ENCODE measurements around the gene NAV3.

The NAV3 gene

GRCh38 chr12:77818351-77818750 is 12.3 kb upstream of the NAV3 start:
- no peaks in the 10 kb centered on the region for H3K27me3 Mint-ChIP-seq (ENCODE audit: low read depth)
- no peak overlapping the region for H3K27ac Mint-ChIP-seq
- DNase-seq (ENCODE audit: low spot score): no peak
- H3K4me1 Mint-ChIP-seq (ENCODE audit: low read depth): no peaks in the 10 kb centered on the region
- H3K36me3 Mint-ChIP-seq (ENCODE audit: low read depth): no peaks in the 10 kb centered on the region
- peaks cover 4% of the 10 kb centered on the region for H3K9me3 Mint-ChIP-seq
- H3K4me3 Mint-ChIP-seq: no peak overlapping the region

- Mint-ChIP-seq H3K27me3 (ENCODE audit: low read depth) (no peaks in the 10 kb centered on the region), H3K4me1 (ENCODE audit: low read depth) (no peaks in the 10 kb centered on the region), H3K4me3 (no peak overlapping the region), H3K27ac (no peak overlapping the region), H3K9me3 (peaks cover 10% of the 10 kb centered on the region), H3K36me3 (ENCODE audit: low read depth) (no peaks in the 10 kb centered on the region)
- no peak for DNase-seq (ENCODE audit: low spot score)
These were observed 8.9 kb upstream of the NAV3 start for GRCh38 chr12:77821699-77822203.

DNA sequence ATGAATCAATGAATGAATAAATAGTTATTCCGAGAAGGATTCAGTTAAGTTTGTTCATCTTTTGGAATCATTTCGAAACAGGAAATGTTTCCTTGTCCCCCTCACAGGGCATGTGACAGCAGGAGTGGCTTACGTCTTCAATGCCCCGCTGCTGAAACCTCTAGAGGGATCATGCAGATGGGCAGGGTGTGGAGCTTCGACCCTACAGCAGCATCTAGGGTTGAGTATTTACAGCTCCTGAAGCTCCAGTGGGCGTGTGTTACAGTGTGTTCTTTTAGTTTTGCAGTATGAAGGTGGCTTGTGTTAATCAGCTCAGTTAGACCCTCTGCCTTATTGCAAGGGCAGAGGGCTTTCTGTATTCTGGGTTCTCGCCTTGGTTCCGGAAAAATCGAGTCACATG is 2.6 kb downstream of the NAV3 start:
- Mint-ChIP-seq H3K27ac (no peak overlapping the region), H3K4me3 (no peak overlapping the region), H3K36me3 (ENCODE audit: low read depth) (no peaks in the 10 kb centered on the region), H3K4me1 (ENCODE audit: low read depth) (no peaks in the 10 kb centered on the region), H3K27me3 (ENCODE audit: low read depth) (no peaks in the 10 kb centered on the region), H3K9me3 (no peaks in the 10 kb centered on the region)
- DNase-seq (ENCODE audit: low spot score): no peak

GRCh38 chr12:77834618-77835017 is 3.9 kb downstream of the NAV3 start:
- Mint-ChIP-seq H3K4me3 (no peak overlapping the region), H3K27ac (no peak overlapping the region), H3K4me1 (ENCODE audit: low read depth) (no peaks in the 10 kb centered on the region), H3K36me3 (ENCODE audit: low read depth) (no peaks in the 10 kb centered on the region), H3K9me3 (no peaks in the 10 kb centered on the region), H3K27me3 (ENCODE audit: low read depth) (no peaks in the 10 kb centered on the region)
- DNase-seq (ENCODE audit: low spot score): no peak

DNA sequence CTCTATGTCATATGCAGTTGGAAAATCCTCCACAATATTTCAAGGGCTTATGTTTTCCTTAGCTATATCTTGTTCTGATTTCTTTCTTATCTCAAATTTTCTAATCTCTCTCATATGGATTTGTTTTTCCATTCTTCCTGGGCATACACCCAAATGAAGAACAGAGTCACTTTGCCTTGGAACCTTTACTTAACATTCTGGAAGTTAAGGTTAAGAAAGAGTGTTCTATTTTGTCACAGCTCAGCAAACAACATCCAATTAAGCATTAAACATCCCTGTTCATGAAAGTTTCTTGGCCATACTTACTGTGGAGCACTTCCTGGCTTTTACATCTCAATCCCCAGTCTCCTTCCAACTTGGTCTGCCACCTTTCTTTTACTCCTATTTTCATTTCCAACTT is 5.3 kb downstream of the NAV3 start:
- no peaks in the 10 kb centered on the region for H3K36me3 Mint-ChIP-seq (ENCODE audit: low read depth)
- no peaks in the 10 kb centered on the region for H3K27me3 Mint-ChIP-seq (ENCODE audit: low read depth)
- H3K9me3 Mint-ChIP-seq: no peaks in the 10 kb centered on the region
- H3K27ac Mint-ChIP-seq: no peak overlapping the region
- H3K4me3 Mint-ChIP-seq: no peak overlapping the region
- H3K4me1 Mint-ChIP-seq (ENCODE audit: low read depth): no peaks in the 10 kb centered on the region
- no peak for DNase-seq (ENCODE audit: low spot score)

- no peaks in the 10 kb centered on the region for H3K9me3 Mint-ChIP-seq
- no peak overlapping the region for H3K4me3 Mint-ChIP-seq
- DNase-seq (ENCODE audit: low spot score): no peak
- H3K4me1 Mint-ChIP-seq (ENCODE audit: low read depth): no peaks in the 10 kb centered on the region
- H3K27me3 Mint-ChIP-seq (ENCODE audit: low read depth): no peaks in the 10 kb centered on the region
- H3K36me3 Mint-ChIP-seq (ENCODE audit: low read depth): no peaks in the 10 kb centered on the region
- no peak overlapping the region for H3K27ac Mint-ChIP-seq
These were observed 7.2 kb downstream of the NAV3 start for GRCh38 chr12:77837876-77838291.

- H3K36me3 Mint-ChIP-seq (ENCODE audit: low read depth): no peaks in the 10 kb centered on the region
- no peak overlapping the region for H3K4me3 Mint-ChIP-seq
- H3K9me3 Mint-ChIP-seq: peaks cover 3% of the 10 kb centered on the region
- H3K4me1 Mint-ChIP-seq (ENCODE audit: low read depth): no peaks in the 10 kb centered on the region
- H3K27ac Mint-ChIP-seq: no peak overlapping the region
- no peak for DNase-seq (ENCODE audit: low spot score)
- no peaks in the 10 kb centered on the region for H3K27me3 Mint-ChIP-seq (ENCODE audit: low read depth)
These were observed 10.8 kb downstream of the NAV3 start for GRCh38 chr12:77841521-77841920.

GRCh38 chr12:77842430-77842829 is 11.7 kb downstream of the NAV3 start:
- DNase-seq (ENCODE audit: low spot score): no peak
- no peaks in the 10 kb centered on the region for H3K36me3 Mint-ChIP-seq (ENCODE audit: low read depth)
- no peak overlapping the region for H3K4me3 Mint-ChIP-seq
- H3K9me3 Mint-ChIP-seq: peaks cover 3% of the 10 kb centered on the region
- H3K4me1 Mint-ChIP-seq (ENCODE audit: low read depth): no peaks in the 10 kb centered on the region
- no peak overlapping the region for H3K27ac Mint-ChIP-seq
- H3K27me3 Mint-ChIP-seq (ENCODE audit: low read depth): no peaks in the 10 kb centered on the region

GRCh38 chr12:77845831-77846230 is 15.1 kb downstream of the NAV3 start:
- Mint-ChIP-seq H3K27ac (no peak overlapping the region), H3K27me3 (ENCODE audit: low read depth) (no peaks in the 10 kb centered on the region), H3K9me3 (peaks cover 3% of the 10 kb centered on the region), H3K4me1 (ENCODE audit: low read depth) (no peaks in the 10 kb centered on the region), H3K36me3 (ENCODE audit: low read depth) (no peaks in the 10 kb centered on the region), H3K4me3 (no peak overlapping the region)
- no peak for DNase-seq (ENCODE audit: low spot score)

DNA sequence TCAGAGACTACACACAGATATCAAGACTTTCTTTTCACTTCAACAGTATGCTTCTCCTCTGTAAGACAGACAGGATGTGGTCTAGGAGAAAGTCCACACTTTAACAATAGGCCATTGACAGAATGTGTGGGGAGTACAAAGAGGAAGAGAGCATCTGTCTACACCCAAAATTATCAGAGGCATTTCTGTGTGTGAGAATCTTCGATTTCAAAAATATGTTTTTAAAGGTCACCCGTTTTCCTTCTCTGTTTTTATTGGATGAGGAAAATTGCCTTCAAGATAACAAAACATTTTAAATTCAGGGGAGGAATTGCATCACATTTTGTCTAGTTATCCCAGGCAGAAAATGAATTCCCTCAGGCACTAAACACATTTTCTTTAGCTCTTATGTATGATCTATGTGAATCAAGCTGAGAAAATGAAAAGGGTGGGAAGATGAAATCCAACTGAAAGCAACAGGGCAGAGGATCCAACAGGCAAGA is 16.4 kb downstream of the NAV3 start:
- no peak for DNase-seq (ENCODE audit: low spot score)

GRCh38 chr12:77847680-77848431 is 17.2 kb downstream of the NAV3 start:
- Mint-ChIP-seq H3K4me3 (no peak overlapping the region), H3K27ac (no peak overlapping the region), H3K27me3 (ENCODE audit: low read depth) (no peaks in the 10 kb centered on the region), H3K4me1 (ENCODE audit: low read depth) (no peaks in the 10 kb centered on the region), H3K36me3 (ENCODE audit: low read depth) (no peaks in the 10 kb centered on the region), H3K9me3 (peaks cover 3% of the 10 kb centered on the region)
- DNase-seq (ENCODE audit: low spot score): no peak

More for the DNA sequence above, 16.4 kb downstream of the NAV3 start:
- H3K4me1 Mint-ChIP-seq (ENCODE audit: low read depth): no peaks in the 10 kb centered on the region
- no peak overlapping the region for H3K4me3 Mint-ChIP-seq
- H3K36me3 Mint-ChIP-seq (ENCODE audit: low read depth): no peaks in the 10 kb centered on the region
- H3K9me3 Mint-ChIP-seq: peaks cover 3% of the 10 kb centered on the region
- H3K27ac Mint-ChIP-seq: no peak overlapping the region
- H3K27me3 Mint-ChIP-seq (ENCODE audit: low read depth): no peaks in the 10 kb centered on the region

DNA sequence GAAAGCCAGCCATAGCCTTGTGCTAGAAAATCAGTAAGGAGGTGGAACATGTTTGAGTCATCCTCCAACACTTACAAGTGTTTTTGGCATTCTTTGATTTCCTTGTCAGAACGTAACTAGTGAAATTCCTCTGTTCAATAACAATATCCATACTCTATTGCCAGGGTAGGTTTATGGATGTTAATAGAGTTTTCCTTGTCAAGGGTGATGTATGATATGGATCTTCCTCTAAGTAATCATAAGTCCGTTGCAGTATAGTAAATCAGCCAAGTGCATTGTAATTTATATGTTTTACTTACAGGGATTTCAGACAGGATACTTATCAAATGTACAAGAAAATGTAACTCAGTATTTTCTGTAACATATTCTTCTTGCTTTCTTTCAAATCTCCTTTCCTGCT is 19.4 kb downstream of the NAV3 start:
- Mint-ChIP-seq H3K27ac (no peak overlapping the region), H3K4me3 (no peak overlapping the region), H3K4me1 (ENCODE audit: low read depth) (no peaks in the 10 kb centered on the region), H3K27me3 (ENCODE audit: low read depth) (no peaks in the 10 kb centered on the region), H3K36me3 (ENCODE audit: low read depth) (no peaks in the 10 kb centered on the region), H3K9me3 (peaks cover 3% of the 10 kb centered on the region)
- DNase-seq (ENCODE audit: low spot score): no peak

- Mint-ChIP-seq H3K4me3 (no peak overlapping the region), H3K36me3 (ENCODE audit: low read depth) (no peaks in the 10 kb centered on the region)
These were observed 20.0 kb downstream of the NAV3 start for GRCh38 chr12:77850698-77851097.

GRCh38 chr12:77855548-77855947 is 24.9 kb downstream of the NAV3 start:
- Mint-ChIP-seq H3K9me3 (no peaks in the 10 kb centered on the region), H3K27me3 (ENCODE audit: low read depth) (no peaks in the 10 kb centered on the region), H3K4me1 (ENCODE audit: low read depth) (no peaks in the 10 kb centered on the region), H3K4me3 (no peak overlapping the region), H3K27ac (no peak overlapping the region), H3K36me3 (ENCODE audit: low read depth) (no peaks in the 10 kb centered on the region)
- DNase-seq (ENCODE audit: low spot score): no peak

More at GRCh38 chr12:77850698-77851097, 20.0 kb downstream of the NAV3 start:
- Mint-ChIP-seq H3K27ac (no peak overlapping the region), H3K4me1 (ENCODE audit: low read depth) (no peaks in the 10 kb centered on the region), H3K9me3 (peaks cover 3% of the 10 kb centered on the region), H3K27me3 (ENCODE audit: low read depth) (no peaks in the 10 kb centered on the region)
- no peak for DNase-seq (ENCODE audit: low spot score)

DNA sequence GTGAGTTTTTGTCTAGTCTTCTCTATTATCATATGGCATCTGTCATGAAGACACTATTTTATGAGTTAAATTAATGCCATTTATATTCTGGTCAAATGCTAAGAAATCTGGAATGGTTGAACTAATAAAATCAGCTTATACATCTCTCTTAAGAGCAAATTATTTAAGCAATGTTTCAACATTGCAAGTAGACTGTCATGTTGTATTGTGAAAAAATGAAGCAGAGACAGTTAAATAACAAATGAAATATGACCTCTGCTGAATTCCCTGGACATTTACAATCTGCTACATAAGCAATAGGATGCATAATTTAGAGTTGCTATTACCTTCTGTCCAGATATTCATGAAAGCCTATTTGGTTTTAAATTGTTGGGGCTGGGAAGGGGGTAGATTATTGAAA is 30.6 kb downstream of the NAV3 start:
- Mint-ChIP-seq H3K27me3 (ENCODE audit: low read depth) (no peaks in the 10 kb centered on the region), H3K4me1 (ENCODE audit: low read depth) (no peaks in the 10 kb centered on the region), H3K4me3 (no peak overlapping the region), H3K9me3 (no peaks in the 10 kb centered on the region), H3K36me3 (ENCODE audit: low read depth) (no peaks in the 10 kb centered on the region), H3K27ac (no peak overlapping the region)
- no peak for DNase-seq (ENCODE audit: low spot score)
